ENCODE results near the gene FURIN.
"Not testable (repeated sequence)": the region's sequence is repeated elsewhere in the genome, so short reads cannot be mapped to it uniquely, and the experiment has no call there.

The FURIN gene

DNA sequence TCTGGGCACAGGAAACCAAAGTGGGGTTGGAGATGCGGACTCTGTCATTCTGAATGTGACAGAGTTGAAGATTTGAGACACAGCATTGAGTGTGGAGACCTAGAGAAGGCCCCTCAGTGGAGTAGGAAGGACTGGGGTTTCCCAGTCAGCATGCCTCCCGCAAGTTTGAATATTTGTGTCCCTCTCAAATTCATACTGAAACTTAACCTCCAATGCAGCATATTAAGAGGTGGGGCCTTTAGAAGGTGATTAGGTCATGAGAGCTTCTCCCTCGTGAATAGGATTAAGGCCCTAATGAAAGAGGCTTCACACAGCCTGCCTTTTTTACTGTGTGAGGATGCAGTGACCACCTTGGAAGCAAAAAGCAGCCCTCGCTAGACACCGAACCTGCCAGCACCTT lies 56.0 kb downstream of the FURIN start:
- no peak overlapping the region for H3K4me3 ChIP-seq
- H3K9me3 ChIP-seq (replicated peaks in 1 of 11), result no peaks in the 10 kb centered on the region
- H3K4me1 ChIP-seq, result peaks cover 10 to 18% (median 16%) of the 10 kb centered on the region in 10 experiments
- no peak overlapping the region for H3K27ac ChIP-seq
- peak overlapping the region in 1 of 11 experiments; percentile 34; a peak in 1 of 22 replicates for H3K9ac ChIP-seq
- no peaks in the 10 kb centered on the region; a peak in 1 of 22 replicates for H4K20me1 ChIP-seq
- H3K27me3 ChIP-seq, result no peaks in the 10 kb centered on the region
- no peak for TF ChIP-seq Cebpa-rat (IDR thresholded peaks at IDR 0.05)
- H3K36me3 ChIP-seq, result peaks cover 25 to 47% (median 32%) of the 10 kb centered on the region in 11 experiments
- H3K4me2 ChIP-seq, result no peak overlapping the region

DNA sequence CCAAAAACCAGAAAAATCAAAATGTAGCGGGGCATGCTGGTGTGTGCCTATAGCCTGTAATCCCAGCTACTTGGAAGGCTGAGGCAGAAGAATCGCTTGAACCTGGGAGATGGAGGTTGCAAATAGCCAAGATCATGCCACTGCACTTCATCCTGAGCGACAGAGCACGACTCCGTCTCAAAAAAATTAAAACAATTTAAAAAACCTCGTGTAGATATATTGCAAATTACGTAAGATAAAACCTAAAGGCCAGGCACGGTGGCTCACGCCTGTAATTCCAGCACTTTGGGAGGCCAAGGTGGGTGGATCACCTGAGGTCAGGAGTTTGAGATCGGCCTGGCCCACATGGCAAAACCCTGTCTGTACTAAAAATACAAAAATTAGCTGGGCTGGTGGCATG lies 58.4 kb downstream of the FURIN start:
- not testable (repeated sequence) for H3K4me3 ChIP-seq; H3K9me3 ChIP-seq (replicated peaks in 1 of 11); H4K20me1 ChIP-seq; H3K27ac ChIP-seq; H3K4me2 ChIP-seq; H3K9ac ChIP-seq; H3K27me3 ChIP-seq
- Histone ChIP-seq H3K4me1 (peaks cover 27 to 35% (median 32%) of the 10 kb centered on the region in 10 experiments), H3K36me3 (peaks cover under 1 to 23% (median 8%) of the 10 kb centered on the region in 11 experiments; a peak in 17 of 22 replicates)

DNA sequence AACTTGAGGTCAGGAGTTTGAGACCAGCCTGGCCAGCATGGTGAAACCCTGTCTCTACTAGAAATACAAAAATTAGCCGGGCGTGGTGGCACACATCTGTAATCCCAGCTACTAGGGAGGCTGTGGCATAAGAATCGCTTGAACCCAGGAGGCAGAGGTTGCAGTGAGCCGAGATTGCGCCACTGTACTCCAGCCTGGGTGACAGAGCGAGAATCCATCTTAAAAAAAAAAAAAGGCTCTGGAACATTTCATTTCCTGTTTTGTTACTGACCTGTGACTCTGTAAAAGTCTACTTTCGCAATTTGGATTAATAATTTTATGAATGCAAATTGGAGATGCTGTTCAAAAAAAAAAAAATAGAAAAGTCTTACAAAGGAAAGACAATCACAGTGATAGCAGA lies 59.7 kb downstream of the FURIN start:
- not testable (repeated sequence) for H3K27me3 ChIP-seq; H4K20me1 ChIP-seq; H3K4me3 ChIP-seq; H3K9me3 ChIP-seq (replicated peaks in 1 of 11)
- peak overlapping the region in 2 of 11 experiments; percentile 38 to 41; a peak in 3 of 22 replicates for H3K9ac ChIP-seq
- H3K27ac ChIP-seq, result peak overlapping the region in 8 of 11 experiments; percentile 86 to 93 (median 91); a peak in 13 of 22 replicates
- TF ChIP-seq Cebpa-rat (IDR thresholded peaks at IDR 0.05), result peak in 2 of 11 experiments; percentile 42 to 52; a peak in 3 of 22 replicates
- H3K4me2 ChIP-seq, result peak overlapping the region; percentile 89 to 100 (median 96); a peak in 21 of 22 replicates
- peaks cover 0 to 12% (median 0%) of the 10 kb centered on the region in 11 experiments; a peak in 3 of 22 replicates for H3K36me3 ChIP-seq
- peaks cover 36 to 45% (median 41%) of the 10 kb centered on the region in 10 experiments for H3K4me1 ChIP-seq

DNA sequence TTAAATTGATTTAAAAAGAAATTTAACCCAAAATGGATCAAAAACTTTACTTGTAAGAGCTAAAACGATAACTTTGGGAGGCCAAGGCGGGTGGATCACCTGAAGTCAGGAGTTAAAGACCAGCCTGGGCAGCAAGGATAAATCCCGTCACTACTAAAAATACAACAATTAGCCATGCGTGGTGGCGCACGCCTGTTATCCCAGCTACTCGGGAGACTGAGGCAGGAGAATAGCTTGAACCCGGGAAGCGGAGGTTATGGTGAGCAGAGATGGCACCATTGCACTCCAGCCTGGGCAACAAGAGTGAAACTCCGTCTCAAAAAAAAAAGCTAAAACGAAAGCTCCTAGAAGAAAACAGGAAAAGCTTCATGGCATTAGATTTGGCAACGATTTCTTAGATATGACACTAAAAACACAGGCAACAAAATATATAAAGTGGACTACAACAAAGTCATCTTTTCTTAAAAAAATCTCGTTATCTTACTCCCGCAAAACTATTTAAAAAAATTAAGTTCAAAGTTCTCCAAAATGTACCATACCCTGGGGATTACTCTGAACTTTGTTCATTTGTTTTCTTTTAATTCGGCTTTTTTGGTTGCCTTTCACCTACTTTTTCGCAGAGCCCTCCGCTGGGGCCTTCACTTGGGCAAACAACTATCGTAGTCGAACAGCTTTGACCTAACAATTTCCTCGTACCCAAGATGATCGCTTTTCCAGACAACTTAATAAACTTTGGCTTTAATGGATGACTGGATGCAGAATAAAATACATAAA lies 61.0 kb downstream of the FURIN start:
- Histone ChIP-seq H3K4me2 (peak overlapping the region; percentile 89 to 100 (median 96)), H3K27ac (peak overlapping the region; percentile 79 to 93 (median 89)), H3K9ac (peak overlapping the region; percentile 80 to 94 (median 86)), H4K20me1 (no peaks in the 10 kb centered on the region), H3K36me3 (0 out of 22 replicates have a peak, but pooled peaks cover 0 to under 1% (median 0%) of the 10 kb centered on the region in 11 experiments), H3K27me3 (no peaks in the 10 kb centered on the region), H3K9me3 (replicated peaks in 1 of 11) (no peaks in the 10 kb centered on the region), H3K4me3 (peak overlapping the region; percentile 64 to 90 (median 80)), H3K4me1 (peaks cover 47 to 57% (median 55%) of the 10 kb centered on the region in 10 experiments)
- no peak for TF ChIP-seq Cebpa-rat (IDR thresholded peaks at IDR 0.05)

DNA sequence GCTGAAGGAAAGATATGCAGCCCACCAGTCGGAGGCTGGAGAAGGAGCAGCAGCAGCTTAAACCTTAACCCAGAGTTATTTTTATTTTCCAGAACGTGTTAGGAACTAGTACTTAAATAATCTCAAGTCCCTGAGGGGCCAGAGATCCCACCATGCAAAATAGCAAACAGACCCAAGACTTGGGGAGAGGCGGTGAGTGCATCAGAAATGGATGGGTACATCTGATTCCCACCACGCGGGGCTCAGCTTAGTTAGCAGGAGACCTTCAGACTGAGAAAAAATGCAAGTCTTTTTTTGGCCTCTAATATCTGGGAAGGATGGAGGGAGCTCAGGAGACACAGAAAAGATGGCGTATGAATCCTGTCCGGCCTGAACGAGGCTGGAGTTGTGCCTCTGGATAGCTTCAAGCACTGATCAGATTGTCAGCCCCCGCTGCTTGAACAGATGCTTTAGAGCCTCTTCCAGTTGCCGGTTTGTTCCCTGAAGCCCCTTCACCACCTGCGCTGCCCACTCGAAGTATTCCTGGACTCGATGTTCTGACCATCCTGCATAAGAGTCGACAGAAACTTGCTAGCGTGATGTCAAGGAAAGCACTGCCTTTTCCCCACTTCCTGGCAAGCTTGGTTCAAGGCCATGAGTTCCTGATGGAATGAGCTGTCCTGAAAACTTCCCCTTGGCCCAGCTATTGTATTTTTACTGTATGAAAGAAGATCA lies 62.6 kb downstream of the FURIN start:
- H3K4me2 ChIP-seq, result peak overlapping the region; percentile 89 to 100 (median 96)
- H3K27me3 ChIP-seq, result no peaks in the 10 kb centered on the region
- peaks cover 0 to 6% (median 5%) of the 10 kb centered on the region in 11 experiments; a peak in 16 of 22 replicates for H4K20me1 ChIP-seq
- TF ChIP-seq Cebpa-rat (IDR thresholded peaks at IDR 0.05), result no peak
- peaks cover 54 to 67% (median 65%) of the 10 kb centered on the region in 10 experiments for H3K4me1 ChIP-seq
- H3K36me3 ChIP-seq, result peaks cover 0 to 2% (median 0%) of the 10 kb centered on the region in 11 experiments; a peak in 2 of 22 replicates
- peak overlapping the region; percentile 71 to 90 (median 80) for H3K4me3 ChIP-seq
- peak overlapping the region; percentile 79 to 93 (median 89); a peak in 21 of 22 replicates for H3K27ac ChIP-seq
- H3K9me3 ChIP-seq (replicated peaks in 1 of 11), result no peaks in the 10 kb centered on the region
- peak overlapping the region; percentile 80 to 94 (median 86); a peak in 21 of 22 replicates for H3K9ac ChIP-seq

DNA sequence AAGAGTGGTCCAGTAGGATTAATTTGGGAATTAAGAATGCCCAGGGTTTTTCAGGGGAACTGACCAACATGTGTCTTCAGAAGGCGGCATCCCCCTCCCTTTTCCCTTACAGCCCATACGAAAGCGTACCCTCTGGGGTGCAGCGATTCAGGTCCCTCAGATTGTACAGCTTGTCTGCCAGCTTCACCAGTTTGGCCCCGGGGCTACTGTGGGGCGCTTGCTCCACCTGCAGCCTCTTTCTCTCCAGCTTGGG lies 63.1 kb downstream of the FURIN start:
- TF ChIP-seq Cebpa-rat (IDR thresholded peaks at IDR 0.05), result no peak
- Histone ChIP-seq H3K27me3 (no peaks in the 10 kb centered on the region), H3K27ac (peak overlapping the region; percentile 64 to 93 (median 89); a peak in 21 of 22 replicates), H3K9ac (peak overlapping the region; percentile 80 to 94 (median 86); a peak in 21 of 22 replicates), H3K4me2 (peak overlapping the region; percentile 89 to 100 (median 96)), H3K4me1 (peaks cover 59 to 72% (median 70%) of the 10 kb centered on the region in 10 experiments), H3K36me3 (peaks cover 0 to 7% (median 4%) of the 10 kb centered on the region in 11 experiments; a peak in 8 of 22 replicates), H3K9me3 (replicated peaks in 1 of 11) (no peaks in the 10 kb centered on the region), H4K20me1 (peaks cover 0 to 11% (median 10%) of the 10 kb centered on the region in 11 experiments; a peak in 16 of 22 replicates), H3K4me3 (peak overlapping the region; percentile 71 to 90 (median 80))

DNA sequence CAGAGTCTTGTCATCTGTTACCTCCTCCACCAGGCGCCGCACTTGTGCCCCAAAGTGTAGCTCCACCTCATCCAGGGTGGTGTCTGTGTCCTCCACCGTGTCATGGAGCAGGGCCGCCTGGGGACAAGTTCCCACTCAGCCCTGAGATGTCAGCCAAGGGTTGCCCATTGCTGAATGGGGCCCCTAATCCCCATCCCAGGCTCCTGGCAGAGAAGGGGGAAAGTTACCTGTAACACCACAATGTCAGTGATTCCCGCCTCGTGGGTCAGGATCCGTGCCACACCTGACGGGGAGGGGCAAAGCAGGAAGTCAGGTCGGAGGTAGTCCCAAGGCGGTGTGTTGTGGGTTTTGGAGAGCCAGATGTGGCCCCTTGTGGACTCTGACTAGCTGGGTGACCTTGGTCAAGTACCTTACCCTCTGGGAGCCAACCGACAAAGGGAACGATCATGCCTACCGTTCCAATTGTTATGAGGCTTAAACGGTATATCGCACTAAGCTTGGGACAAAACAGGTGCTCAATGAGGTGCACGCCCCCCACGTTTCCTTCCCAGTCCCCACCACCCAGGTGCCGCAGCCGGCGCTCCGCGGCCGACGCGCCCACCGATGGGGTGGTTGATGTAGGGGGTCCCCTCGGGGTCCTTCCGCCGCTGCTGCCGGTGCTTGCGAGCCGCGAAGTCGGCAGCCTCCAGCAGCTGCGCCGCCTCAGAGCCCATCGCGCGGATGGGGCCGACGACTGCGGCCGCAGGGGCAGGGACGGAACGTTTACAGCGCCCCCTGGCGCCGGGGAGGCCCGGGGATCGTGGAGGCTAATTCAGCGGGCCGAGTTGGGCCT lies 63.7 kb downstream of the FURIN start, which contains the start of gene HDDC3:
Gene HDDC3, minus strand, starts transcription at position 722 of the 832 bp plus-strand sequence. Its CDS starts 9 bp downstream, at position 713.
- H3K4me1 ChIP-seq, result peaks cover 64 to 77% (median 75%) of the 10 kb centered on the region in 10 experiments

DNA sequence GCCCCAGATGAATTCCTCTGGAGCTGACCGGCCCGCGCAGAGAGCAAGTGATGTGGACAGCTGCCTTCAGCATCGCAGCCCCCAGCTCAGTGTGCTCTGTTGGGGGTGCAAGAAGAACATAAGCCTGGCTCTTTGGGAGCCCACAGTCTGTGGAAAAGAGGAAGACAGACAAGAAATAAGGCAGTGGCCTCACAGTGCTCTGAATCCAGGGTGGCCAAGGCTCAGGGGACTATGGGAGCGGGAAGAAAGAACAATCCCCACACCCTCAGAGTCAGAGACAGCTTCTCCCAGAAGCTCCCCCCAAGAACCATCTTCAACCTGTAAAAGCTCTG lies 64.2 kb downstream of the FURIN start:
- peaks cover 70 to 83% (median 79%) of the 10 kb centered on the region in 10 experiments for H3K4me1 ChIP-seq
- H3K27me3 ChIP-seq, result no peaks in the 10 kb centered on the region
- peaks cover 6 to 21% (median 17%) of the 10 kb centered on the region in 11 experiments; a peak in 16 of 22 replicates for H4K20me1 ChIP-seq
- H3K9me3 ChIP-seq (replicated peaks in 1 of 11), result no peaks in the 10 kb centered on the region
- H3K36me3 ChIP-seq, result peaks cover 8 to 18% (median 14%) of the 10 kb centered on the region in 11 experiments; a peak in 20 of 22 replicates
- H3K4me3 ChIP-seq, result peak overlapping the region; percentile 71 to 90 (median 80); a peak in 18 of 20 replicates
- peak overlapping the region; percentile 80 to 94 (median 86); a peak in 19 of 22 replicates for H3K9ac ChIP-seq
- peak overlapping the region in 9 of 11 experiments; percentile 38 to 93 (median 91); a peak in 17 of 22 replicates for H3K27ac ChIP-seq
- no peak for TF ChIP-seq Cebpa-rat (IDR thresholded peaks at IDR 0.05)
- peak overlapping the region; percentile 89 to 100 (median 96) for H3K4me2 ChIP-seq

More for the DNA sequence above, 63.7 kb downstream of the FURIN start, which contains the start of gene HDDC3:
- Histone ChIP-seq H3K9me3 (replicated peaks in 1 of 11) (no peaks in the 10 kb centered on the region), H3K27me3 (no peaks in the 10 kb centered on the region), H3K4me3 (peak within 1 kb of the TSS; percentile 71 to 90 (median 80)), H3K9ac (peak within 1 kb of the TSS; percentile 80 to 94 (median 86)), H4K20me1 (peaks cover 5 to 16% (median 14%) of the 10 kb centered on the region in 11 experiments; a peak in 16 of 22 replicates), H3K36me3 (peaks cover 2 to 13% (median 8%) of the 10 kb centered on the region in 11 experiments; a peak in 15 of 22 replicates), H3K4me2 (peak within 1 kb of the TSS; percentile 89 to 100 (median 96)), H3K27ac (peak within 1 kb of the TSS; percentile 64 to 93 (median 89))
- no peak for TF ChIP-seq Cebpa-rat (IDR thresholded peaks at IDR 0.05)
